NCI-H82 treated with DMSO at 0.1 percent for 48 hours (cell line): ENCODE data around the gene PRKN.

Source experiments
- DNase-seq: peaks from one replicate; lab custom pipeline; 2025; ENCODE audit not compliant: unreplicated experiment; lab: John Stamatoyannopoulos, UW

The PRKN gene

GRCh38 chr6:162711376-162711775 lies 16.2 kb downstream of the PRKN start:
- no peak for DNase-seq

GRCh38 chr6:162710936-162711335 lies 16.6 kb downstream of the PRKN start:
- DNase-seq: no peak

GRCh38 chr6:162710419-162710818 lies 17.1 kb downstream of the PRKN start:
- DNase-seq: no peak

GRCh38 chr6:162709431-162709830 lies 18.1 kb downstream of the PRKN start:
- DNase-seq: no peak

- no peak for DNase-seq
These were observed 18.6 kb downstream of the PRKN start for GRCh38 chr6:162708971-162709370.

GRCh38 chr6:162706232-162706631 lies 21.3 kb downstream of the PRKN start:
- no peak for DNase-seq

- no peak for DNase-seq
These were observed 21.8 kb downstream of the PRKN start for GRCh38 chr6:162705736-162706135.

GRCh38 chr6:162704001-162704400 lies 23.6 kb downstream of the PRKN start:
- DNase-seq: no peak

- no peak for DNase-seq
These were observed 25.1 kb downstream of the PRKN start for GRCh38 chr6:162702446-162702845.

- no peak for DNase-seq
These were observed 26.0 kb downstream of the PRKN start for GRCh38 chr6:162701551-162701950.

GRCh38 chr6:162700966-162701365 lies 26.6 kb downstream of the PRKN start:
- DNase-seq: no peak

- no peak for DNase-seq
These were observed 27.6 kb downstream of the PRKN start for GRCh38 chr6:162699961-162700360.

- no peak for DNase-seq
These were observed 29.1 kb downstream of the PRKN start for GRCh38 chr6:162698440-162698839.

GRCh38 chr6:162697872-162698403 lies 29.6 kb downstream of the PRKN start:
- no peak for DNase-seq

- DNase-seq: no peak
These were observed 37.4 kb downstream of the PRKN start for GRCh38 chr6:162690158-162690557.

- no peak for DNase-seq
These were observed 38.7 kb downstream of the PRKN start for GRCh38 chr6:162688751-162689345.

GRCh38 chr6:162685586-162685985 lies 42.0 kb downstream of the PRKN start:
- DNase-seq: no peak

- DNase-seq: no peak
These were observed 42.6 kb downstream of the PRKN start for GRCh38 chr6:162684961-162685360.

GRCh38 chr6:162684052-162684451 lies 43.5 kb downstream of the PRKN start:
- DNase-seq: no peak

GRCh38 chr6:162683135-162683534 lies 44.4 kb downstream of the PRKN start:
- DNase-seq: no peak

GRCh38 chr6:162681447-162681846 lies 46.1 kb downstream of the PRKN start:
- no peak for DNase-seq

GRCh38 chr6:162680871-162681270 lies 46.7 kb downstream of the PRKN start:
- DNase-seq: no peak

GRCh38 chr6:162680367-162680766 lies 47.2 kb downstream of the PRKN start:
- no peak for DNase-seq
